Activated CD4-positive, alpha-beta T cell treated with anti-CD3 and anti-CD28 coated beads, Interleukin-2, amount 50 U/mL, for 4 hours (primary cell): ENCODE results near the gene WT1.
"Not testable (repeated sequence)": the region's sequence is repeated elsewhere in the genome, so short reads cannot be mapped to it uniquely, and the experiment has no call there.

ENCODE experiments used
- DNase-seq, 2 experiments: peaks; one replicate each; pipeline ENCODE4 v3.0.0-alpha.2; 2020

Gene WT1

DNA sequence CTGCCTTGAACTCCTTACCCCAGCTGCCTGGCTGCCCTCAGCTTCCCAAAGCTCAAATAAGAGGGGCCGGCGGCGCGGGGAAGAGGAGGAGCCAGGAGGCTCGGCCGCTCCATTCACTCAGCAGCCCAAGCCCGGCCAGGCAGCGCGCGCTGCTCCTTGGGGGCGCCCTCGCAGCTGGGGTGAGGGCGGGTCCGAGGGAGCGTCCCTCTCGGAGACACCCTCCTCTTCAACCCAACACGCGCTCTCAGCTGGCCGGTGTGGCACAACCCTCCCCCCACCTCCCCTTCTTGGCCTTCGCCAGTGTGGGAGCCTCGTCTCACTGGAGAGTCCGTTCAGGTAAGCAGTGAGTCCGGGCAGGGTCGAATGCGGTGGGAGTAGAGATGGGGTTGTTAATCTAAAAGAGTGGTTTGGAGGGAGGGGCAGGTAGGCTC, at the start of gene WT1:
TSS of gene WT1 (minus strand) at position 29 of the 431 bp plus-strand sequence.
- no peak for DNase-seq

GRCh38 chr11:32479291-32479690, 44.0 kb upstream of the WT1 start:
- no peak for DNase-seq

- no peak for DNase-seq
Observed at GRCh38 chr11:32478277-32478731, 43.0 kb upstream of the WT1 start.

DNA sequence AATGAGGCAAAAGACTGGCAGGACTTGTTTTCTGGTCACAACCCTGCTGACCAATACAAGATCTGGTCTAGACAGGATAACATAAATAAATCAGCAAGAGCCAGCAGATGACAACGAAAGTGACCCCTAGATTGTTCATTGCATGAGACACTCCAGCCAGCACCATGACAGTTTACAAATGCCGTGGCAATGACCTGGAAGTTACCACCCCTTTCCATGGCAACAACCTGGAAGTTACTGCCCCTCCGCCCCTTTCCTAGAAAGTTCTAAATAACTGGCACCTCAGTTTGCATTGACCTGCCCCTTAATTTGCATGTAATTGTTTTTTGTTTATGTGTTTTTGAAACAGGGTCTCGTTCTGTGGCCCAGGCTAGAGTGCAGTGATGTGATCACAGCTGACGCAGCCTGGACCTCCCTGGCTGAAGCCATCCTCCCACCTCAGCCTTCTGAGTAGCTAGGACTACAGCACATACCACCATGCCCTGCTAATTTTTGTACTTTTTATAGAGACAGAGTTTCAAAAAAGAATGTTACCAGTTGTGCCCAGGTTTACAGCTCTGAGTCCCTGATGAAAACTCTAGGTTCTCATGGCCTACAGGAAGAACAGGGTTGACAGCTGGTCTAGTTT, 38.1 kb upstream of the WT1 start:
- no peak for DNase-seq

GRCh38 chr11:32472226-32472625, 36.9 kb upstream of the WT1 start:
- no peak for DNase-seq

DNA sequence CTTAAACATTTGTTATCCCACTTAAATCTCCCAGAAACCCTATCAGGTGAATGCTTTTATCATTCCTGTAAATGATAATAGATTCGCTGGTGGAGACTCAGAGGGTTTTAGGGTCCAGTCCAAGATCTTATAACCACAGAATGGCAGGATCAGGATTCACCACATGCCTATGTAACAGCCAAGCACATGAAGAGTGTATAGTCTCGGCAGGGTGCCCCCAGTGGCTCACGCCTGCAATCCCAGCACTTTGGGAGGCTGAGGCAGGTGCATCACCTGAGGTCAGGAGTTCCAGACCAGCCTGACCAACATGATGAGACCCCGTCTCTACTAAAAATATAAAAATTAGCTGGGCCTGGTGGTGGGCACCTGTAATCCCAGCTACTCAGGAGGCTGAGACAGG, 36.2 kb upstream of the WT1 start:
- not testable (repeated sequence) for DNase-seq

DNA sequence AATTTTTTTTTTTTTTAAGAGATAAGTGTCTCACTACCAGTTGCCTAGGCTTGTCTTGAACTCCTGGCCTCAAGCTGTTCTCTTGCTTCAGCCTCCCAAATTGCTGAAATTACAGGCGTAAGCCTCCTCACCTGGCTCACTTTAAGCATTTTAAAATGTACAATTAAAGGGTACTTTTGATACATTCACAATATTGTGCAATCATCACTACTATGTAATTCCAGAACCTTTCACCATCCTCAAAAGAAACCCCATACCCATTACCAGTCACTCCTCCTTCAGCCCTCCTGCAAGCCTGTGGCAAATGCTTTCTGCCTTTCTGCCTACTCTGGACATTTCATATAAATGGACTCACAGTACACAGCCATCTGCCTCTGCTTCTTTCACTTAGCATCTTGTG, 34.5 kb upstream of the WT1 start:
- DNase-seq = no peak

- no peak for DNase-seq
Observed at GRCh38 chr11:32466279-32466915, 31.1 kb upstream of the WT1 start.

DNA sequence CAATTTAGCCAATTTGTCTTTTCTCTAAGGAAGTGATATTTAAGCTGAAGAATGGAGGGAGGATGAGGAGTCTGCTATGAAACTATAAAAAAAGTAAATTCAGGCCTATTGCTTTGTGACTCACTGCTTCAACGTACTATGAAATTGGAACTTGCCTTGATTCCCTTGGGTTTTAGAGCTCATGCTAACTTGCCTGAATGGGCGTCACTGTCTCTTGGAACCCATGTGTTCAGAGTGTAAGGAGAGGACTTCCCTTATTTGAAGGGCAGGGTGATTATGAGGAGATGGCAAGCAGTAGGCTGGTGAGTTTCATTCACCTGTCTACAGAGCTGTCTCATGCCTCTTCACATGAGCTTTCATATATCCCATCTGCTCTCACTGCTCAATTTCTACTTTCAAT, 28.7 kb upstream of the WT1 start:
- no peak for DNase-seq

DNA sequence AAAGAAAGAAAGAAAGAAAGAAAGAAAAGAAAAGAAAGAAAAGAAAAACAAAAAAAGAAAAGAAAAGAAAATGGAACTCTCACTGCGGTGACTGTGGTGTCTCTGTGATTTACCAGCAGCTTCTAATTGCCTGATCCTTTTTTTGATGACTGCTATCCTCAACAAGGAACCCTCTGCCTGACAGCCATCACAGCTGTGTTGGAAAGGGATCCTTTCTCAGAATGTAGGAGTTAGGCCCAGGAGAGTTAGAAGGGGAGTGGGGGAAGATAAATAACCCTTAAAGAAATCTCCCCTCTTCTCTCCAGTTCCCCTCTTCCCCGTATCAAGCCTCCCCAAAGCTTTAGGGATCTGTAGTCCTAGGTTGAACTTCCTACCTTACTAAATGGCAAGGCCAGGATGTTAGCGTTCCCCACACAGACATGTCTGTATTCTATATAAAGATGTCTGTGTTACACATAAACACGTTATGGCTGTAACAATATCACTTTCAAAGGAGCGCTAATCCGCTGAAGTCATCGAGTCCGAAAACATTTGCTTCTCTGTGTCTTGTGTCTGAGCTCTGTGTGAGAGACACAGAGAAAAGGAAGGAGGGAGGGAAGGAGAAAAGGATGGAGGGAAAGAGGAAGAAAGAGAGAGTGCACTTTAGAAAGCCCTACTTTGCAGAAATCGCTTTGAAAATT, 26.8 kb upstream of the WT1 start:
- DNase-seq = no peak

DNA sequence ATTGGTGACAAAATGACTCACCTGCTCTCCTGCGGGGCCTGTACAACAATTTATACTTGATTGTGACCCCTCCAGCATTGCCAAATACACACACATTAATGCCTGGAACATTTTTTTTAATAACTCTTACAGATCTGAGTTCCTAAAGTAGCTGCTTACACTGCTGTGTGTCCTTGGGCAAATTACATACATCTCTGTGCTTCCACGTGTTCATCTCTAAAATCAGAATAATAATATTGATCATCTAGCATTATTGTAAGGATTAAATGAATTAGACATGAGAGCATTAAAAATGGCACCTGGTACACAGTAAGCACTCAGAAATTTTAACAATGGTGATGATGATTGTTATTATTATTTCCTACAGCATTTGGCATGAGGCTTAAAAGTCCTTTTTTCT, 21.5 kb upstream of the WT1 start:
- no peak for DNase-seq

DNA sequence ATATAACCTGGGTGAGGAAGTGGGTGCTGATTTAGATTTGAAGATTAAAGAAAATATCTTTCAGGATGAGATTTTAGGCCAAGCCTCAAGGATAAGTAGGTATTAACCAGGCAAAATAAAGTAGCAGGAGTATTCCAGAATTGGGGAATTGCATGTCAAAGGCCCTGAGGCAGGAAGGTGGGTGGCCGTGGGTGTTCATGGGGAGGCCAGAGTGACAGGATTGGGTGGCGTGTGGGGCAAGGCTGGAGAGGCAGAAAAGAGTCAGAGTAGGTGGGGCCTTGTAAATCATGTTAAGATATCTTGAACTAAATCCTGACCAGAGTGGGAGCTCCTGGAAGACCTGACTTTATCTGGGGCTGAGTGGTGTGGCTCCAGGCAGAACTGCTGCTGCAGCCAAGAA, 19.7 kb upstream of the WT1 start:
- DNase-seq = no peak

GRCh38 chr11:32451808-32452207, 16.5 kb upstream of the WT1 start:
- no peak for DNase-seq

GRCh38 chr11:32450372-32450771, 15.0 kb upstream of the WT1 start:
- DNase-seq = no peak

GRCh38 chr11:32448232-32448631, 12.9 kb upstream of the WT1 start:
- no peak for DNase-seq

- no peak for DNase-seq
Observed at GRCh38 chr11:32447252-32447651, 11.9 kb upstream of the WT1 start.

DNA sequence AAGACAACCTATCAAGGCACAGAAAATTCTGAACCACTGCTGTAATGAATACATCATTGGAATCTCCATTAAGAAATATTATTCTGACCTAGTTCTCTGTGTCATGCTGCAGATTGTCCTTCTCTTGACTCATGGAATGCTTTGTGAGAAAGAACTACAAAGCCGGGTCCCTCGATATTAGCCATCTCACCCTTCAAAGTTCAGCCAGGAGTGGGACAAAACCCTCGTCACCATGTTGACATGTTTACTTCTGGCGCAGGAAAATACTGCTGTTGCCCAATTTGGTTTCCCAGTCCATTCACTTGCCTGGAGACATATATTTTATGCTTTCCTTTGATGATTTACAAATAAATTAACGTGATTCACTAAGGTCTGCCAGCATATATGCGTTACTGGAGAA, 10.9 kb upstream of the WT1 start:
- no peak for DNase-seq

DNA sequence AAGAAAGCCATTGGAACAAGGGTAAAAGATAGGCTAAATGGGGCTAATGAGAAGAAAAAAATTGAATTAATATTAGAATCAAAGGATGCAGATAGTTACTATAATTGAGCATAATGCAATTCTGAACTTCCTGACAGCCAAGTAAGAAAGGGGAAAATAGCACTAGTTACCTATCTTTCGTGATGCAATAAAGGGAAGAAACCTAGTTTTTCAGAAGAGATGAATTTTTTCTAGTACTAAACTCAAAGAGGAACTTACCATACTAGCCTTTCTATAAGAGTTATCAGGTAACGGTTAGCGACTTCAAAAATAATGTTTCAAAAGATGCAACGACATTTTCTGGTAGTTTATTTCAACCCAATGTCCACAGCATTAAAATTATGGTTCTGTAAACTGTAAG, 8.8 kb upstream of the WT1 start:
- no peak for DNase-seq

GRCh38 chr11:32440916-32441315, 5.6 kb upstream of the WT1 start:
- DNase-seq = no peak

DNA sequence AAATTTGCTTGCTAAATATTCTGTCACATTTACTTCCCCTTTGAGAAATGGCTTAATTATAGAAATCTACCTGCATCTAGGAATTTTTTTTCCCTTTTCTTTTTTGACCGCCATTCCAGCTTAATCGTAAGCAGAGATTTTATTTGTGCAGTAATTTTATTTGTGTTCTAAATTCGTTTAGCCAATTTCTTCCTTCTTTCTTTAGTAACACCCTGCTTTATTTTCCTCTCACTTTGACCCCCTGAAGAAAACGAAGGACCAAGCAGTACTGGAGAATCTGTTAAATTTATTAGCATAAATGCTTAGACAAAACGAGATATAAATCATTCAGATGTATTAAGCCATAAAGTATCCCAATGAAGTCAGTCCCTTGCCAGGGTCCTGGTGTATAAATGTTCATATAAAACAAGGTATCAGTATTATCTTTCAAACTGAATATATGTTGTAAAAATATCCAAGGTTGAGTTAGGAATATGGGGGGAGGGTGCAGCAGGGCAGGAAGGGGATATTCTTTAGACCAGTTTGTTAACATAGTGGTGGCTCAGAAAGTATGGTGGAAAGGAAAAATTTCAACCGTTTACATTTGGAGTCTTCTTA, 5.1 kb upstream of the WT1 start:
- DNase-seq = no peak

DNA sequence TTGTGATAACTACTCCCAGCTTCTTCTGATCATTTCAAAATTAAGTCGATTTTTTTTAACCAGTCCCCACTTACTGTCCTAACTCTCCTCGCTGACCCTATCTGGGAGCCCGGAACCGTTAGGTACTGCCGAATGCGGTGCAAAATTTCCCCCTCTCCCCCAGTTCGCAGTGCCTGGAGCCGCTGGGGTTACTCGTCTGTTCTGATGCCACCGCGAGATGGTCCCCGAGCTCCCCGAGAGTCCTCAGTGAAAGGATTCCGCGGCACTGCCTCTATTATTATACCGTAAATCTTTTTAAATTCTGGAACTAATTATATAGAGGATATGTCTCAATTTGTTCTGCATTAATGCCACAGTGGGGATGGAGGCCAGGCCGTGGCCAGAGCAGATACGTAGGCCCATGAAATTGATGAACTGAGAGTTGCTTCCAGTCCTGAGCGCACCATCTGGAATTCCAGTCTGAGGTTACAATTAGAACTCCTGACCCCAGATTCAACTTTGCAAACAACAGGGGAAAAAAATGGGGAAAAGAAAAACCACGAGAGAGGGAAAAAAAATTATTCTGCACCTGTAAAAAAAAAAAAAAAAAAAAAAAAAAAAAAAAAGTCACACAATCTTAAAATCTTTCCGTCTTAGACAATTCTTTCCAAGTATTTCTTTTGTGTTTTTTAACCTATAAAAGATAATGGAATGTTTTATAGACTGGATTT, 4.3 kb upstream of the WT1 start:
- no peak for DNase-seq

- no peak for DNase-seq
Observed at GRCh38 chr11:32438866-32439489, 3.6 kb upstream of the WT1 start.

DNA sequence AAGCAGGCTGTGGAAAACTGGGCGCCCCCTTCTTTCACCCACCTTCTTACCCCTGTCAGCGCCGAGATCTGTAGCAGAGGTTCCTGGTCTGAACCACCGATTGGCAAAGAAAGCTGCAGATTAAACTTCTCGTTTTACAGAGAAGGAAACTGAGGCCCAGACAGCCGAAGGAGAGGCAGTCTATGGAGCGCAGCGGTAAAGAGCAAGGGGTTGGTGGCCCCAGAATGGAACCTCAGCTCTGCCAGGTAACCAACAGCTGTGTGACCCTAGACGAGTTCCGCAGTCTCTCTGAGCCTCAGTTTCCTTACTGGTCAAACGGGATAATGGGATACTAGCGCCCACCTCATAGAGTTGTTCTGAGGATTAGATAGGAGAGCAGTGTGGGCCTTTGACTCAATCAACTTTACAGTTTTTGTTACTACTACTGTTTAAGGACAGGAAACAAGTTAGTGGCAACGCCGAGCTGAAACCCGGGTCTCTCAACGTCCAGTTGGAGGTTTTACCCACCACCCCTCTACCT, 3.1 kb upstream of the WT1 start:
- DNase-seq = no peak
